Esophagus muscularis mucosa (tissue), 4 donors: ENCODE data around the gene WRNIP1. TPM values are rescaled to one million over a fixed set of nuclear protein-coding genes. Genes with fewer than 3 reads are reported as not detected.

ENCODE experiments used
- DNase-seq: peaks from one replicate; pipeline ENCODE4 v3.0.0-alpha.2; 2017; ENCODE audit errors: extremely low spot score
- H3K27ac ChIP-seq, 4 donors: fragments of 200-600 bp; sonication (generic); replicated peaks in 1 of 4; 1 replicate in 3 of 4; 2 replicates in 1 of 4; pipeline ENCODE4 v1.5.1; 2016 to 2019; ENCODE audit warnings: mild to moderate bottlenecking in 1 of 4
- H3K27me3 ChIP-seq, 4 donors: fragments of 200-600 bp; sonication (generic); one replicate each; pipeline versions ENCODE4 v1.5.1 to v1.6.0; 2016 to 2019
- H3K36me3 ChIP-seq, 4 donors: fragments of 200-600 bp; sonication (generic); one replicate each; pipeline ENCODE4 v1.5.1; 2016 to 2019
- H3K4me1 ChIP-seq, 4 donors: fragments of 200-600 bp; sonication (generic); one replicate each; pipeline ENCODE4 v1.5.1; 2016 to 2019
- H3K4me3 ChIP-seq, 4 donors: fragments of 200-600 bp; sonication (generic); 1 replicate in 2 of 4; 2 replicates in 2 of 4; pipeline ENCODE4 v1.5.1; 2016 to 2019; ENCODE audit warnings: mild to moderate bottlenecking in 4 of 4, moderate library complexity in 1 of 4
- H3K9me3 ChIP-seq, 4 donors: fragments of 200-600 bp; sonication (generic); 1 replicate in 3 of 4; 2 replicates in 1 of 4; pipeline ENCODE4 v1.5.1; 2016 to 2019
- EP300 ChIP-seq: sonication (generic); formaldehyde crosslinking; IDR thresholded peaks from one replicate; pipeline ENCODE4 v1.6.1; 2017; ENCODE audit warnings: antibody characterized with exemption
- POLR2A ChIP-seq: fragments of 450-650 bp; IDR thresholded peaks from one replicate; pipeline ENCODE4 v1.6.1; 2017; ENCODE audit warnings: antibody characterized with exemption, moderate library complexity, mild to moderate bottlenecking, low read depth
- POLR2AphosphoS5 ChIP-seq, 2 donors: sonication (generic); formaldehyde crosslinking; IDR thresholded peaks; one replicate each; pipeline ENCODE4 v1.6.1; 2017; ENCODE audit warnings: antibody characterized with exemption in 2 of 2
- WGBS: methylation state at CpG from one replicate; pipeline ENCODE4 v1.1.5; 2018; 5-methylcytosine and 5-hydroxymethylcytosine counted together
- intact Hi-C: fragments of 100-400 bp; cut with DNase I; formaldehyde crosslinking; loops from one replicate; pipeline ENCODE4 v1.15.1; 2023
- total RNA-seq, 4 donors: library from RNA; depleted of rRNA; stranded (reverse); fragments of >200 nt; gene quantifications; one replicate each; pipeline versions ENCODE4 v1.1.0 to v1.2.1, GENCODE V29; 2016
- TF ChIP-seq, protein P1 (sequence below), 3 experiments: fragments of 200-600 bp in 2 of 3; fragments of 450-650 bp in 1 of 3; sonication (generic) in 2 of 3; IDR thresholded peaks; one replicate each; pipeline ENCODE4 v1.5.1; 2017 to 2019; ENCODE audit warnings: antibody characterized with exemption in 3 of 3, mild to moderate bottlenecking in 2 of 3, moderate library complexity in 1 of 3

Gene WRNIP1
- total RNA-seq, 4 donors from 2014 or later, result 55.2 to 77.2 (median 63.7) TPM

DNA sequence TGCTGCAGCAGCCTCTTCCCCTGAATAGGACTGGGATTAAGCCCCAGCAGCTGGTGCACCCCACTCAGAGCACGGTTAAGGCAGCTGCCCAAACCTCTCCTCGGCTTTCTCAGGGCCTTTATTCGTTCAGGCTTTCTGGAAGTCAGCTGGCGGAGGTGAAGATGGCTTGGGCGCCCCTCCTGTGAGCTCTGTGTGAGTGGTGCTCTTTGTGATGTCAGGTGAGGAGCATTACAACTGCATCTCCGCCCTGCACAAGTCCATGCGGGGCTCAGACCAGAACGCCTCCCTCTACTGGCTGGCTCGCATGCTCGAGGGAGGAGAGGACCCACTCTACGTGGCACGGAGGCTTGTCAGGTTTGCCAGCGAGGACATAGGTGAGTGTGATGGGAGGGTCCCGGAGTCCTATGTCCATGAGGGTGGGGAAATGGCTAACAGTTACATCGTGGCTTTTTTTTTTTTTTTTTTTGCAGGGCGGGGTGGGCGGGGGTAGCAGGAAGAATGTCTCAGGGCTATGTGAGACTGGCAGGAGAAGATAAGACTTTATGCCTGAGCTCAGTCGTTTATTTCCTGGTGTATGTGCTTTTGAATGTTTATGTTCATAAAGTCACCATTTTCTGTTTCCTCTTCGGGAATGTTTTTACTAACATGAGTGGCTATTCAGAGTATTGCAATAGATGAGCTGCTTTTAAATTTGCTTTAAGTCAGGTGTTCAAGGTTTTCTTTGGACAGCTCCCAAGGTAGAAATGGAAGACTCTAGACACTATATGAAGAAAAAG, 18.2 kb downstream of the WRNIP1 start:
- TF ChIP-seq, protein P1, sequence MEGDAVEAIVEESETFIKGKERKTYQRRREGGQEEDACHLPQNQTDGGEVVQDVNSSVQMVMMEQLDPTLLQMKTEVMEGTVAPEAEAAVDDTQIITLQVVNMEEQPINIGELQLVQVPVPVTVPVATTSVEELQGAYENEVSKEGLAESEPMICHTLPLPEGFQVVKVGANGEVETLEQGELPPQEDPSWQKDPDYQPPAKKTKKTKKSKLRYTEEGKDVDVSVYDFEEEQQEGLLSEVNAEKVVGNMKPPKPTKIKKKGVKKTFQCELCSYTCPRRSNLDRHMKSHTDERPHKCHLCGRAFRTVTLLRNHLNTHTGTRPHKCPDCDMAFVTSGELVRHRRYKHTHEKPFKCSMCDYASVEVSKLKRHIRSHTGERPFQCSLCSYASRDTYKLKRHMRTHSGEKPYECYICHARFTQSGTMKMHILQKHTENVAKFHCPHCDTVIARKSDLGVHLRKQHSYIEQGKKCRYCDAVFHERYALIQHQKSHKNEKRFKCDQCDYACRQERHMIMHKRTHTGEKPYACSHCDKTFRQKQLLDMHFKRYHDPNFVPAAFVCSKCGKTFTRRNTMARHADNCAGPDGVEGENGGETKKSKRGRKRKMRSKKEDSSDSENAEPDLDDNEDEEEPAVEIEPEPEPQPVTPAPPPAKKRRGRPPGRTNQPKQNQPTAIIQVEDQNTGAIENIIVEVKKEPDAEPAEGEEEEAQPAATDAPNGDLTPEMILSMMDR (IDR thresholded peaks at IDR 0.05), result peak in 1 of 3 experiments; percentile 2
- no peak for TF ChIP-seq POLR2AphosphoS5 (IDR thresholded peaks at IDR 0.05)

DNA sequence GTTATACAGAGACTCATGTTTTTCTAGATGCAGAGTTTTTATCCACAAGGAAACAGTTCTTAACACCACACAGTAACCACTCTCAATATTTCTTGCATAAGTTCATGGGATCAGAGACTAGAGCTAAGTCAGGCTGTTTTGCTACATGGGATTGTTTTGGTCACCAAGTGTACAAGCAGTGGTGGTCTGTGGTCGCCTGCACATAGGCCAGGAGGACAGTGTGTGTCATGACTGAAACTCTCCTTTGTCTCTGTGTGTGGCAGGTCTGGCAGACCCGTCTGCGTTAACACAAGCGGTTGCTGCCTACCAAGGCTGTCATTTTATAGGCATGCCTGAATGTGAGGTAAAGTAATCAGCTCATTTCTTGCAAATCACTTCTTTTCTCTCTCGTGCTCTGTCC, 18.9 kb downstream of the WRNIP1 start:
- intact Hi-C loops, result no loop called here
- Histone ChIP-seq H3K4me3 (no peak overlapping the region), H3K4me1 (peaks cover 0 to 11% (median 5%) of the 10 kb centered on the region in 4 donors), H3K9me3 (no peaks in the 10 kb centered on the region), H3K27ac (no peak overlapping the region), H3K36me3 (peaks cover 0 to 86% (median 63%) of the 10 kb centered on the region in 4 donors), H3K27me3 (no peaks in the 10 kb centered on the region)
- TF ChIP-seq POLR2A, result no peak
- TF ChIP-seq, protein P1 (IDR thresholded peaks at IDR 0.05), result no peak
- no peak for TF ChIP-seq POLR2AphosphoS5 (IDR thresholded peaks at IDR 0.05)
- no peak for TF ChIP-seq EP300
- WGBS, result 87% methylated on average over 5 of the region's 5 CpGs
- no peak for DNase-seq

More for the DNA sequence above, 18.2 kb downstream of the WRNIP1 start:
- DNase-seq, result no peak
- Histone ChIP-seq H3K36me3 (peaks cover 7 to 93% (median 64%) of the 10 kb centered on the region in 4 donors), H3K4me1 (peaks cover 0 to 11% (median 5%) of the 10 kb centered on the region in 4 donors), H3K27ac (no peak overlapping the region), H3K27me3 (no peaks in the 10 kb centered on the region), H3K9me3 (no peaks in the 10 kb centered on the region), H3K4me3 (no peak overlapping the region)
- WGBS, result 57% methylated on average over 17 of the region's 19 CpGs
- intact Hi-C loops, result no loop called here

GRCh38 chr6:2784930-2785329, 19.7 kb downstream of the WRNIP1 start:
- DNase-seq, result no peak

DNA sequence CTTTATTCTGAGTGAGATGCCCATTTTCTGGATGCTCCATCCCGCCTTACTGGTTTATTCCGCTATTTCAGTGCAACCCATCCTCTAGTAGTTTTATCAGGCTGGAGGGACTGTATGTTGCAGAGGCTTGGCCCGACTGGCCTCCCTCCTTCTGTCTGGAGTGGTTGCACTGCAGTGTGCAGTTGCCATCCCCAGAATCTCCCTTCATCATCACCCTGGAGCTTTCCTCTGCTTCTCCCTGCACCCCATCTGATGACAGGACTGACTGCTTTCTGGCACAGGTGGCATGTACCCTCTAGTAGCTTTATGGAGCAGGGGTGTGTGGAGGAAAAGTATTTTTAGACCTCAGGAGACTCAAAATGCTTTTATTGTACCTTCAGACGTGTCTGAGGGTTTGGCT, 21.1 kb downstream of the WRNIP1 start:
- DNase-seq, result no peak
- Histone ChIP-seq H3K27ac (no peak overlapping the region), H3K27me3 (no peaks in the 10 kb centered on the region), H3K4me3 (no peak overlapping the region), H3K36me3 (peaks cover 0 to 66% (median 41%) of the 10 kb centered on the region in 4 donors), H3K9me3 (no peaks in the 10 kb centered on the region), H3K4me1 (peaks cover 10 to 30% (median 20%) of the 10 kb centered on the region in 4 donors)
- WGBS, result 79% methylated on average over 4 of the region's 4 CpGs
- no peak for TF ChIP-seq POLR2A
- TF ChIP-seq EP300, result no peak
- no peak for TF ChIP-seq POLR2AphosphoS5 (IDR thresholded peaks at IDR 0.05)
- TF ChIP-seq, protein P1 (IDR thresholded peaks at IDR 0.05), result no peak
- intact Hi-C loops, result no loop called here

More at GRCh38 chr6:2784930-2785329, 19.7 kb downstream of the WRNIP1 start:
- TF ChIP-seq, protein P1 (IDR thresholded peaks at IDR 0.05), result no peak
- TF ChIP-seq EP300, result no peak
- no peak for TF ChIP-seq POLR2AphosphoS5 (IDR thresholded peaks at IDR 0.05)
- TF ChIP-seq POLR2A, result no peak
- Histone ChIP-seq H3K4me1 (peaks cover 0 to 17% (median 7%) of the 10 kb centered on the region in 4 donors), H3K27me3 (no peaks in the 10 kb centered on the region), H3K36me3 (peaks cover 0 to 79% (median 54%) of the 10 kb centered on the region in 4 donors), H3K4me3 (no peak overlapping the region), H3K9me3 (no peaks in the 10 kb centered on the region), H3K27ac (no peak overlapping the region)
- intact Hi-C loops, result no loop called here
- 96% methylated on average over 5 of the region's 7 CpGs for WGBS
